HG02588 (cell line): Measurements from ENCODE around the gene CCNG1.
"Not testable (repeated sequence)": the region's sequence is repeated elsewhere in the genome, so short reads cannot be mapped to it uniquely, and the experiment has no call there.

Source experiments
- ATAC-seq: cut with Tn5 transposase; IDR thresholded peaks from one replicate; pipeline ENCODE4 v1.9.1; 2021; ENCODE audit warnings: mild to moderate bottlenecking, moderate library complexity; ENCODE audit not compliant: unreplicated experiment

The CCNG1 gene

GRCh38 chr5:163437309-163438182 is at the start of gene CCNG1:
TSS of gene CCNG1 (plus strand) at chr5:163437595. CDS start at chr5:163439257, 1,662 bp downstream.
- ATAC-seq, result peak; percentile 95

GRCh38 chr5:163395792-163396191 is 41.6 kb upstream of the CCNG1 start:
- ATAC-seq, result no peak

GRCh38 chr5:163396818-163397340 is 40.5 kb upstream of the CCNG1 start:
- ATAC-seq, result not testable (repeated sequence)

- no peak for ATAC-seq
Measured at GRCh38 chr5:163397354-163397753, 40.0 kb upstream of the CCNG1 start.

GRCh38 chr5:163399923-163400322 is 37.5 kb upstream of the CCNG1 start:
- ATAC-seq, result no peak

GRCh38 chr5:163401271-163401670 is 36.1 kb upstream of the CCNG1 start:
- no peak for ATAC-seq

- ATAC-seq, result no peak
Measured at GRCh38 chr5:163402007-163402406, 35.4 kb upstream of the CCNG1 start.

- ATAC-seq, result no peak
Measured at GRCh38 chr5:163404364-163405173, 32.8 kb upstream of the CCNG1 start.

GRCh38 chr5:163407034-163407655 is 30.2 kb upstream of the CCNG1 start:
- ATAC-seq, result peak; percentile 85

- no peak for ATAC-seq
Measured at GRCh38 chr5:163408311-163408923, 29.0 kb upstream of the CCNG1 start.

GRCh38 chr5:163409384-163409783 is 28.0 kb upstream of the CCNG1 start:
- ATAC-seq, result no peak

- no peak for ATAC-seq
Measured at GRCh38 chr5:163410505-163410904, 26.9 kb upstream of the CCNG1 start.

GRCh38 chr5:163415673-163416072 is 21.7 kb upstream of the CCNG1 start:
- ATAC-seq, result not testable (repeated sequence)

GRCh38 chr5:163424836-163425235 is 12.6 kb upstream of the CCNG1 start:
- no peak for ATAC-seq

GRCh38 chr5:163426128-163426527 is 11.3 kb upstream of the CCNG1 start:
- not testable (repeated sequence) for ATAC-seq

GRCh38 chr5:163432544-163432943 is 4.9 kb upstream of the CCNG1 start:
- ATAC-seq, result no peak

- no peak for ATAC-seq
Measured at GRCh38 chr5:163433271-163433670, 4.1 kb upstream of the CCNG1 start.

- no peak for ATAC-seq
Measured at GRCh38 chr5:163434401-163434866, 3.0 kb upstream of the CCNG1 start.

GRCh38 chr5:163436515-163436914 is 880 bp upstream of the CCNG1 start:
- ATAC-seq, result no peak

GRCh38 chr5:163437011-163437308 is 435 bp upstream of the CCNG1 start:
- no peak for ATAC-seq

- ATAC-seq, result no peak
Measured at GRCh38 chr5:163439092-163439425, 1.7 kb downstream of the CCNG1 start.
